Heart left ventricle (tissue), 16 donors: ENCODE measurements around the gene NAT14. TPM values are rescaled to one million over a fixed set of nuclear protein-coding genes. Genes with fewer than 3 reads are reported as not detected.
A peak's percentile ranks its signal among the peaks of the same experiment; 100 is the strongest.

Source experiments
- ATAC-seq, 4 donors: fragments of 200-7000 bp; cut with Tn5 transposase; one replicate each; pipeline ENCODE4 v1.9.1; 2020 to 2022; ENCODE audit warnings: moderate library complexity in 4 of 4, mild to moderate bottlenecking in 3 of 4, moderate number of reproducible peaks in 1 of 4
- DNase-seq, 5 donors: peaks; one replicate each; pipeline ENCODE4 v3.0.0-alpha.2; 2020
- H3K27ac ChIP-seq, 12 donors: fragments of 200-600 bp; sonication (generic) in 4 of 12; one replicate each; pipeline versions ENCODE4 v1.5.0 to v1.8.0; 2016 to 2022; ENCODE audit warnings: mild to moderate bottlenecking in 2 of 12
- H3K27me3 ChIP-seq, 9 donors: fragments of 200-600 bp; sonication (generic) in 2 of 9; one replicate each; pipeline versions ENCODE4 v1.5.1 to v1.8.0; 2016 to 2022; ENCODE audit warnings: mild to moderate bottlenecking in 3 of 9
- H3K36me3 ChIP-seq, 9 donors: fragments of 200-600 bp; sonication (generic) in 2 of 9; one replicate each; pipeline versions ENCODE4 v1.5.0 to v1.8.0; 2018 to 2022; ENCODE audit warnings: mild to moderate bottlenecking in 2 of 9
- H3K4me1 ChIP-seq, 12 donors: fragments of 200-600 bp; sonication (generic) in 4 of 12; one replicate each; pipeline versions ENCODE4 v1.5.0 to v1.8.0; 2016 to 2022; ENCODE audit warnings: mild to moderate bottlenecking in 3 of 12
- H3K4me3 ChIP-seq, 12 donors: fragments of 200-600 bp; sonication (generic) in 4 of 12; one replicate each; pipeline versions ENCODE4 v1.5.0 to v1.8.0; 2017 to 2022; ENCODE audit warnings: mild to moderate bottlenecking in 9 of 12, moderate library complexity in 4 of 12
- H3K9me3 ChIP-seq, 12 donors: fragments of 200-600 bp; sonication (generic) in 4 of 12; one replicate each; pipeline versions ENCODE4 v1.5.0 to v1.8.0; 2016 to 2022; ENCODE audit warnings: mild to moderate bottlenecking in 1 of 12
- POLR2A ChIP-seq, 2 donors: fragments of 450-650 bp; IDR thresholded peaks; one replicate each; pipeline ENCODE4 v1.6.1; 2017; ENCODE audit warnings: antibody characterized with exemption in 2 of 2, mild to moderate bottlenecking in 2 of 2, moderate library complexity in 2 of 2
- WGBS, 4 donors: extraction: QIAGEN DNeasy Blood & Tissue Kit in 2 of 4; methylation state at CpG; one replicate each; pipeline versions ENCODE4 v1.1.5 to v1.1.7; 2013 to 2018; 5-methylcytosine and 5-hydroxymethylcytosine counted together
- intact Hi-C, 10 donors: fragments of 100-400 bp; cut with DNase I; formaldehyde crosslinking; loops; one replicate each; pipeline versions ENCODE4 v1.11.1 to v1.14.2; 2022
- polyA plus RNA-seq, 2 donors: library from polyadenylated mRNA; stranded (reverse); fragments of 200-250 nt; gene quantifications; one replicate each; pipeline ENCODE4 v1.2.3, GENCODE V29; 2013
- total RNA-seq, 9 donors: library from RNA; depleted of rRNA in 2 of 9; stranded (reverse); fragments of >200 nt in 2 of 9; fragmentation: NEBNext Ultra II Directional in 3 of 9; extraction: Animal tissue kit (Norgen Biotek cat#: 25700) in 3 of 9; gene quantifications; one replicate each; pipeline versions ENCODE4 v1.1.0 to v1.2.4, GENCODE V29; 2016 to 2023
- TF ChIP-seq, protein P1 (sequence below), 12 donors: fragments of 200-600 bp; sonication (generic) in 4 of 12; IDR thresholded peaks; one replicate each; pipeline versions ENCODE4 v1.5.0 to v1.8.0; 2018 to 2022; ENCODE audit warnings: antibody characterized with exemption in 12 of 12, mild to moderate bottlenecking in 5 of 12
- donor health status: ischemic (EF 13 %, LVEDD 7.1; RV severe dilation, severe dysfunction).
- donor health status: healthy with polysubstance abuse.
- donor health status: DM: no; HTN: yes; CAD: no.
- donor health status: DM: no; HTN: no; CAD: no.
- donor health status: ischemic (EF 25% LVEDD 6.9; RV normal size, moderate dysfunction).
- donor health status: ischemic (EF 25% LVEDD 5.7; RV mildly dilated, moderate dysfunction).
- donor health status: healthy.
- donor health status: DM: yes; HTN: yes; CAD: no.
- donor health status: ischemic (EF 35%, LVEDD 5.7; RV mildly dilated, moderate dysfunction).
- donor health status: nonischemic (EF 11% LVEDD 7.7; RV severe dilation, severe dysfunction).
- donor health status: DM: yes; HTN: yes; CAD: no.
- donor health status: PGD.
- donor health status: ischemic (EF 29% LVEDD 5.4; RV normal size, mild dysfunction).
- donor health status: nonischemic (EF 23%, LVEDD 6.1; RV moderate dilation, normal function).

Gene NAT14
- total and polyA plus RNA-seq, 11 donors = 2.9 to 10.4 (median 7.3) TPM

DNA sequence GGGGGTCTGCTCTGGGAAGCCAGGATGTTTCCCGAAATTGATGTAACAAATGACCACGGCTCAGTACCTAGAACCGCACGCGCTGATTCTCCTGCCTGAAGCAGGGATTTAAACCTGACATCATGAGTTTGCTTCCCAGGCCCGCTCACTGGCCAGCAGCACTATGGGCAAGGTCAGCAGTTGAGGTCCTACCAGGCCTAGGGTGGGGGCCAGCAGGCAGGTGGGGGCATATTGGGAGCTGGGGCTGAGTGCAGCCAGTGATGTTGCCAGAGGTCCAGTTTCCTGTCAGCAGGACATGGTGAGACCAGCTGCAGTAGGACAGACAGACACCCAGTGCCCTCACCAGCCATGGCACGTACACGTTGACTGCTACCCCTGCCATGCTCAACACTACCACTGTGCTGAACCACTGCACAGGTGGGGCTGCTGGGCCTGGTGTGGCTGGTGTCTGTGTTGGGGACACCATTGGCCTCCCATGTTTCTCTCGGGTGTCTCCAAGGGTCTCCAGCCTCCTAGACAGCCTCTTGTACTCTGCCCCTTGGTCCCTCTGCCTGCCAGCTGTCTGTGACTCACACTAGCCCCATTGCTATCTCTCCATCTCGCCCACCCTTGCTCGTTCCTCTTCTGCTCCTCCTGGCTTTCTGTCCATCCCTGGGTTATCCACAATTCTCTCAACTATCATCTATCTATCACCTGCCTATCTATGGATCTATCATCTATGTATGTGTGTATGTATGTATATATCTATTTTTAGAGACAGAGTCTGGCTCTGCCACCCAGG, 19.3 kb upstream of the NAT14 start:
- TF ChIP-seq POLR2A (IDR thresholded peaks at IDR 0.05) = no peak
- TF ChIP-seq, protein P1, sequence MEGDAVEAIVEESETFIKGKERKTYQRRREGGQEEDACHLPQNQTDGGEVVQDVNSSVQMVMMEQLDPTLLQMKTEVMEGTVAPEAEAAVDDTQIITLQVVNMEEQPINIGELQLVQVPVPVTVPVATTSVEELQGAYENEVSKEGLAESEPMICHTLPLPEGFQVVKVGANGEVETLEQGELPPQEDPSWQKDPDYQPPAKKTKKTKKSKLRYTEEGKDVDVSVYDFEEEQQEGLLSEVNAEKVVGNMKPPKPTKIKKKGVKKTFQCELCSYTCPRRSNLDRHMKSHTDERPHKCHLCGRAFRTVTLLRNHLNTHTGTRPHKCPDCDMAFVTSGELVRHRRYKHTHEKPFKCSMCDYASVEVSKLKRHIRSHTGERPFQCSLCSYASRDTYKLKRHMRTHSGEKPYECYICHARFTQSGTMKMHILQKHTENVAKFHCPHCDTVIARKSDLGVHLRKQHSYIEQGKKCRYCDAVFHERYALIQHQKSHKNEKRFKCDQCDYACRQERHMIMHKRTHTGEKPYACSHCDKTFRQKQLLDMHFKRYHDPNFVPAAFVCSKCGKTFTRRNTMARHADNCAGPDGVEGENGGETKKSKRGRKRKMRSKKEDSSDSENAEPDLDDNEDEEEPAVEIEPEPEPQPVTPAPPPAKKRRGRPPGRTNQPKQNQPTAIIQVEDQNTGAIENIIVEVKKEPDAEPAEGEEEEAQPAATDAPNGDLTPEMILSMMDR (IDR thresholded peaks at IDR 0.05) = no peak
- peak in 2 of 5 donors; percentile 24 for DNase-seq
- no peaks in the 10 kb centered on the region for H3K36me3 ChIP-seq
- H3K27me3 ChIP-seq = no peaks in the 10 kb centered on the region
- no peak for ATAC-seq
- intact Hi-C loops = loop anchor here in 7 of 10 donors (2.0 to 5.0 kb wide), 5 partner anchors 37 to 167 kb away; no protein-coding TSS in a partner anchor
- H3K4me1 ChIP-seq = peaks cover 0 to 20% (median 13%) of the 10 kb centered on the region in 12 donors
- 81 to 93% (median 85%) methylated on average over 9 to 11 of the region's 11 CpGs for WGBS, 4 donors
- no peaks in the 10 kb centered on the region for H3K9me3 ChIP-seq
- no peak overlapping the region for H3K4me3 ChIP-seq
- no peak overlapping the region for H3K27ac ChIP-seq

DNA sequence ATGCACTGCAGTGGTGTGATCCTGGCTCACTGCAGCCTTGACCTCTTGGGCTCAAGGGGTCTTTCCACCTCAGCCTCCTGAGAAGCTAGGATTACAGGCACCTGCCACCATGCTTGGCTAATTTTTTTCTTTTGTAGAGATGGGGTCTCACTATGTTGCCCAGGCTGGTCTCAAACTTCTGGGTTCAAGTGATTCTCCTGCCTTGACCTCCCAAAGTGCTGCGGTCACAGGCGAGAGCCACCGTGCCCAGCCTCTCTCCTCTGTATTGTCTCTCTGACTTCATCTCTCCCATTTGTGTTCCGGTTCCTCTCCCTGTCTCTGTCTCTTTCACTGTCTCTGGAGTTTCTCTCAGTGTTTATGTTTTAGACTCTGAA, 18.8 kb upstream of the NAT14 start:
- WGBS, 4 donors = 85 to 94% (median 92%) methylated on average over 4 of the region's 4 CpGs
- no peaks in the 10 kb centered on the region for H3K36me3 ChIP-seq
- ATAC-seq (no peak), DNase-seq (no peak)
- H3K9me3 ChIP-seq = no peaks in the 10 kb centered on the region
- H3K27me3 ChIP-seq = no peaks in the 10 kb centered on the region
- H3K4me3 ChIP-seq = no peak overlapping the region
- intact Hi-C loops = loop anchor here in 7 of 10 donors (2.0 to 5.0 kb wide), 5 partner anchors 36 to 167 kb away; no protein-coding TSS in a partner anchor
- H3K27ac ChIP-seq = no peak overlapping the region
- TF ChIP-seq POLR2A (IDR thresholded peaks at IDR 0.05) = no peak
- TF ChIP-seq, protein P1 (IDR thresholded peaks at IDR 0.05) = no peak
- peaks cover 0 to 17% (median 9%) of the 10 kb centered on the region in 12 donors for H3K4me1 ChIP-seq

DNA sequence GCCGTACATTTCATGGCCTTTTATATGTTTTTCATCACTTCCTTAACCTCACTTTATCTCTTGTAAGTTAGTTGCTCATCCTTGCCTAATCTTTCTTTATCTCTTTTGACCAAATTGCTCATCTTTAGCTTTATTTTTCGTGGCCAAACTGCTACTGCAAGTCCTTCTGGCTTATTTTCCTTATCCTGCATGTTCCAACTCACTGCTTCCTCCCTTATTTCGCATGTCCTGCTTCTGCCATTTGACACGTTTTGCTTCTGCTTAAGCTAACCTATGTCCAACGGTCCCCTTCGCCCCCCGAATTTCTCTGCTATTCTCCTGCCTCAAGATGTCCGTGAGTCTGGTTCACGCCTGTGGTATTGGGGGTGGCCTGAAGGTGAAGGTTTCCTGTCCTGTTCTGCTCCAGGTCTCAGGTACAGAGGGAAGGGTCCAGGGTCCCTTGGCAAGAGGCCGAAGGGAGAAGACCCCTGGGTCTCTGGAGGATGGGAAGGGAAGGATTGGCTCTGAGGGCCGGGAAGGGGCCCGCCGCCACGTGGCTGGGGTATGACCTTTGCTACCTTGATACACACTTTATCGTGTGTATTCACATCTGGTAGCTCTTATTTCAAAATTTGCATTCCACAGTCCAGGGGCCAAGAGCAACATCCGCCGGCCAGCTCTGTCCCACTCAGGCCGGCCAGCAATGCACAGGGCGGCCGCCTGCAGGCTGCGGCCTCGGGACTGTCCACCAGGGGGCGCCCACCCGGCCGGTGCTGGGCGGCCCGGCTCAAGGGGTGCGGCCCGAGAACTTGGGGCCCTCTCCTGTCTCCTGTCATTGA, 17.5 kb upstream of the NAT14 start:
- DNase-seq (peak; percentile 62 to 88 (median 74)), ATAC-seq (peak; percentile 74 to 89 (median 88))
- no peaks in the 10 kb centered on the region for H3K9me3 ChIP-seq
- no peak overlapping the region for H3K4me3 ChIP-seq
- H3K27me3 ChIP-seq = no peaks in the 10 kb centered on the region
- TF ChIP-seq, protein P1 (IDR thresholded peaks at IDR 0.05) = peak; percentile 96 to 100 (median 99)
- TF ChIP-seq POLR2A (IDR thresholded peaks at IDR 0.05) = no peak
- peaks cover 0 to 12% (median 7%) of the 10 kb centered on the region in 12 donors for H3K4me1 ChIP-seq
- 29 to 33% (median 31%) methylated on average over 26 to 29 of the region's 29 CpGs for WGBS, 4 donors
- intact Hi-C loops = loop anchor here (1.0 to 5.0 kb wide), 6 partner anchors 35 to 165 kb away; no protein-coding TSS in a partner anchor
- no peak overlapping the region for H3K27ac ChIP-seq
- no peaks in the 10 kb centered on the region for H3K36me3 ChIP-seq

DNA sequence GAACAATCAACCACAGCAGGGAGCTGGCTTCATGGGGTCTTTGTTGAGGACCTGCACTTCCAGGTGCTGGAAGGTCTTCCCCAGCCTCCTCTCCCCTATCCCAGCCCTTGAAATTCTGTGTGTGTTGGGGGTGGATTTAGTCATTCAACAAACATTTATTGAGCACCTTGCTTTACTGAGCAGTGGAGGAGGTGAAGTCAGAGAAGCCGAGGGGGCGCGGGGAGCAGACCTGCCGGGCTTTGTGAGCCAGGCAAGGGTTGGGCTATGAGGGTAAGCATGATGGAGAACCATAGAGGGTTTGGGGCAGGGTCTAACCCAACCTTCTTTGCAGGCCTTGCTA, 17.0 kb upstream of the NAT14 start:
- Histone ChIP-seq H3K27ac (no peak overlapping the region), H3K4me3 (no peak overlapping the region), H3K4me1 (peaks cover 0 to 10% (median 5%) of the 10 kb centered on the region in 12 donors), H3K27me3 (no peaks in the 10 kb centered on the region), H3K9me3 (no peaks in the 10 kb centered on the region), H3K36me3 (no peaks in the 10 kb centered on the region)
- TF ChIP-seq, protein P1 (IDR thresholded peaks at IDR 0.05) = peak in 4 of 12 donors; percentile 2 to 44 (median 12)
- no peak for TF ChIP-seq POLR2A (IDR thresholded peaks at IDR 0.05)
- WGBS, 4 donors = 5 to 26% (median 21%) methylated on average over 4 of the region's 4 CpGs
- intact Hi-C loops = loop anchor here in 4 of 10 donors (1.0 to 5.0 kb wide), 4 partner anchors 34 to 165 kb away; no protein-coding TSS in a partner anchor
- no peak for DNase-seq
- ATAC-seq = no peak
